Activated T-cell treated with anti-CD3 and anti-CD28 coated beads, Interleukin-2, amount 50 U/mL, for 72 hours (primary cell): ENCODE data around the gene TLX3. TPM values are rescaled to one million over a fixed set of nuclear protein-coding genes. Genes with fewer than 3 reads are reported as not detected.

Source experiments
- ATAC-seq, 2 donors: fragments of 150-1000 bp; cut with Tn5 transposase; replicated peaks in 1 of 2; 2 replicates each; pipeline ENCODE4 v1.10.0; 2021; ENCODE audit warnings: moderate library complexity in 2 of 2, mild to moderate bottlenecking in 1 of 2
- DNase-seq, 2 donors: peaks; one replicate each; pipeline ENCODE4 v3.0.0; 2021 to 2022; ENCODE audit warnings: mixed read lengths in 1 of 2
- H3K27ac Mint-ChIP-seq: one replicate; pipeline ENCODE4 v1.8.0; 2022; ENCODE audit warnings: mild to moderate bottlenecking, moderate library complexity, mixed read lengths
- H3K27me3 Mint-ChIP-seq: one replicate; pipeline ENCODE4 v1.8.0; 2022; ENCODE audit warnings: low read depth, mixed read lengths
- H3K36me3 Mint-ChIP-seq, 2 donors: one replicate each; pipeline ENCODE4 v1.8.0; 2022; ENCODE audit warnings: mixed read lengths in 2 of 2, mild to moderate bottlenecking in 1 of 2; ENCODE audit not compliant: insufficient read depth in 2 of 2
- H3K4me1 Mint-ChIP-seq: one replicate; pipeline ENCODE4 v1.8.0; 2022; ENCODE audit warnings: low read depth, mixed read lengths
- H3K4me3 Mint-ChIP-seq, 2 donors: one replicate each; pipeline ENCODE4 v1.8.0; 2022; ENCODE audit warnings: mild to moderate bottlenecking in 2 of 2, mixed read lengths in 2 of 2, moderate library complexity in 2 of 2
- H3K9me3 Mint-ChIP-seq, 2 donors: one replicate each; pipeline ENCODE4 v1.8.0; 2022; ENCODE audit warnings: mixed read lengths in 2 of 2
- total RNA-seq, 2 donors: library from RNA; stranded (reverse); gene quantifications; one replicate each; pipeline ENCODE4 v1.2.3, GENCODE V29; 2022

The TLX3 gene
- not detected for total RNA-seq

DNA sequence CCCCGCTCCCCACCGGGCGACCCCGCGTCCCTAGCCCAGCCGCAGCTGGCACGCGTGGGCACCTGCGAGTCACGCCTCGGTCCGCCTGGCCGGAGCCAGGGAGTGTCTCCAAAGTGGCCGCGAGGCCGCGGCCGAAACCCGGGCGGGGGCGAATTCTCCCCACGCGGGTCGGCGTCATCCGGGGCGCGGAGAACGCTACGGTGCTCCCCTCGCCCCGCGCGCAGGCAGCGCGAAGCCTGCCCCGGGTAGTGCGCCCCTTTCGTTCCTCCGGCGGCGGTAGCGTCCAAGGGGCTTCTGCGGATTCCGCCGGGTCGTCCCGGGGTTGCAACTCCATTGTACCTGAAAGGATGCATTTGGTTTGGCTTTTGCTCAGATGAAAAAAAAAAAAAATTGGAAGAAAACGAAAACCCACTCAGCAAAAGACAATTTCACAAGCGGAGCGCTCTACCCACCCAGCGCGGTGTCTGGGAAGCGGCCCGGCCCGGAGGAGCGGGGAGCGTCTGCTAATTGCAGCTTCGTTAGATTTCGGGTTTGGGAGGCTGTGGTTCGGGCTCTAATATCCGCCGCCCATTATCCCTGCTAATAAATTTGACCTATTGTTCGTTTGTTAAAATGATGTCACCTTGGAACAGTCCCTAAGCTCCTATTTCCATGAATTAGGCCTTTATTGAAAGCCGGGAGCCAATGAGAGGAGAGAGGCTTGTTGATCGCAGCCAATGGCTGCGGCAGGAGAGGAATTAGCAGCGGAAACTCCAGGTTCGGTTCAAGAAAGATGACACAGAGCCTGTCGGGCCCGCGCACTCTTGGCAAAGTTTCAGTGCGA, at the start of gene TLX3:
Gene TLX3 (plus strand): TSS at position 796 of the 823 bp plus-strand sequence. CDS start 118 bp downstream, outside the sequence.
- peaks cover 21% of the 10 kb centered on the region for H3K4me1 Mint-ChIP-seq

DNA sequence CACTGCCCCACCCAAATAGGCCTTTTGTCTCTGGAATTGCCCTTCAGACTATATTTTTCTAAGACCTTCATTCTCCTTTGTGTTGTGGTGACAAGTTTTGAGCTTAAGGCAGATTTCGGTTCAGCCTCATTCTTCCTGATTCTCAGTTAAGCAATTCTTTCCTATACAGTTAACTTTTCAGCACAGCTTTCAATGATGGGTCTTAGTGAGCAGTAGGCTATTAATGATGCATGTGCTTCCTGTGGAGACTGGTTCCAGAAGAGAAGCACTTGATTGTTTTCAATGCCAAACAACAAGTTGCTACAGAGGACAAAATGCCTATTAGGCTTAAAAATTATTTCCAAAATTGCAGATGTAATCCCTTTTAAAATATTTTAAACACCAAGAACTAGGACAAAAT, 47.7 kb upstream of the TLX3 start:
- no peak overlapping the region for H3K4me3 Mint-ChIP-seq
- no peaks in the 10 kb centered on the region for H3K36me3 Mint-ChIP-seq
- H3K27me3 Mint-ChIP-seq = no peaks in the 10 kb centered on the region
- ATAC-seq (no peak), DNase-seq (no peak)
- H3K27ac Mint-ChIP-seq = no peak overlapping the region
- H3K9me3 Mint-ChIP-seq = peaks cover 0 to 1% of the 10 kb centered on the region in 2 donors
- H3K4me1 Mint-ChIP-seq = peaks cover 5% of the 10 kb centered on the region

More for the DNA sequence above, at the start of gene TLX3:
- Mint-ChIP-seq H3K36me3 (peaks cover 1 to 5% of the 10 kb centered on the region in 2 donors), H3K27me3 (peaks cover 66% of the 10 kb centered on the region), H3K27ac (peak within 1 kb of the TSS; percentile 85), H3K9me3 (no peaks in the 10 kb centered on the region), H3K4me3 (peak within 1 kb of the TSS; percentile 78 to 79)
- DNase-seq (no peak), ATAC-seq (no peak)

DNA sequence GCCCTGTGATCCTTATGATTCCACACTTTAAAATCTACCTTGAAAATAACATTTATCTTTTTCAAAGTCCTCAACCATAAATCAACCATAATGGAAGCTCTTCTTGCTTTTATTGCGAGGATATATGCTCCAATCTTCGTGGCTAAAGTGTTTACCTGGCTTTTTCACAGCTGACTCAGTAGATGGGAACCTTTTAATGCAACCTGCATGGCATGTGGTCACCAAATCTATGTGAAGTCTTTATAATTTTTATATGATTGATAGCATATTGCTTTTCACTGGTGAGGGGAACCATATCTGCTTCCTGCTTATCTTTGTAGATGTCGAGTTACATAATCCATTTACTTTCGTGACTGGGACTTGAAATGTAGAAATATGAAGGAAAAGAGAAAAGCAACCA, 47.1 kb upstream of the TLX3 start:
- peaks cover 5% of the 10 kb centered on the region for H3K4me1 Mint-ChIP-seq
- peaks cover 0 to 1% of the 10 kb centered on the region in 2 donors for H3K9me3 Mint-ChIP-seq
- ATAC-seq = no peak
- no peak overlapping the region for H3K4me3 Mint-ChIP-seq
- H3K27me3 Mint-ChIP-seq = no peaks in the 10 kb centered on the region
- no peaks in the 10 kb centered on the region for H3K36me3 Mint-ChIP-seq
- no peak overlapping the region for H3K27ac Mint-ChIP-seq
- DNase-seq = no peak

DNA sequence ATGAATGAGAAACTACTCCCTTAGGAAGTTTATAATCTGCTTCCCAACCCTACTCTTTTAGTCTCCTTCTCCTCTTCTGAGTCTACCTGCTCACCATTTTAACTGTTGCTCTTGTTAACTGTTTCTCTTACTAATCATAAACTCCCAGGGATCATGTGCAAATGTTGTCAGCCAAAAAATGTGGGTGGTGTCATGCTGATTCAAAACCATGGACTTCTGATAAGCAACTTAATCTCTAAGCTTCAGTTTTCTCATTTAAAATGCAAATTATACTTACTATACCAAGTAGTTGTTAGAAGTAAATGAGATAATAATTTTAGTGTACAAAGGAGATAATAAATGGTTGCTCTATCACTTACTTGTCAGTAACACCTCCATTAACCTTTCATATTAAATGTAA, 45.9 kb upstream of the TLX3 start:
- no peak overlapping the region for H3K4me3 Mint-ChIP-seq
- no peaks in the 10 kb centered on the region for H3K27me3 Mint-ChIP-seq
- peaks cover 5% of the 10 kb centered on the region for H3K4me1 Mint-ChIP-seq
- peaks cover 0 to 1% of the 10 kb centered on the region in 2 donors for H3K9me3 Mint-ChIP-seq
- no peak for DNase-seq
- no peak for ATAC-seq
- H3K27ac Mint-ChIP-seq = no peak overlapping the region
- H3K36me3 Mint-ChIP-seq = no peaks in the 10 kb centered on the region

DNA sequence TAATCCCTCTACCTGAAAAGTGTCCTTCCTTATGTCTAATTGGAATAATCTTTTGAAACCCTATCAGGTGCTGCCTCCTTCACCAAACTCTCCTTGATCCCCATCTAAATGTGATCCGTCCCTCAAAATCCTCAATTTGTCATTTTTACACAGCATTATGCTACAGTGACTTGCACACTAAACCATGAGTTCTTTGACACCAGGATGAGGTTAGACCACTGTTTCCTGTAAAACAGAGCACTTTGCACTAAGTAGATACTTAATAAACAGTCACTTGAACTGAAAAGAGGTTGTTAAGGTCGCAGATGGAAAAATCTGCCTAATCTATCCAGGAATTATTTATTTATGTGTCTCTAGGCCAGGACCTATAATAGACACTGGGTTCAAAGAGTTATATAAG, 44.2 kb upstream of the TLX3 start:
- Mint-ChIP-seq H3K9me3 (no peaks in the 10 kb centered on the region), H3K36me3 (no peaks in the 10 kb centered on the region), H3K4me1 (peaks cover 5% of the 10 kb centered on the region), H3K27ac (no peak overlapping the region), H3K4me3 (no peak overlapping the region), H3K27me3 (no peaks in the 10 kb centered on the region)
- ATAC-seq (peak in 1 of 2 donors; percentile 32), DNase-seq (no peak)

DNA sequence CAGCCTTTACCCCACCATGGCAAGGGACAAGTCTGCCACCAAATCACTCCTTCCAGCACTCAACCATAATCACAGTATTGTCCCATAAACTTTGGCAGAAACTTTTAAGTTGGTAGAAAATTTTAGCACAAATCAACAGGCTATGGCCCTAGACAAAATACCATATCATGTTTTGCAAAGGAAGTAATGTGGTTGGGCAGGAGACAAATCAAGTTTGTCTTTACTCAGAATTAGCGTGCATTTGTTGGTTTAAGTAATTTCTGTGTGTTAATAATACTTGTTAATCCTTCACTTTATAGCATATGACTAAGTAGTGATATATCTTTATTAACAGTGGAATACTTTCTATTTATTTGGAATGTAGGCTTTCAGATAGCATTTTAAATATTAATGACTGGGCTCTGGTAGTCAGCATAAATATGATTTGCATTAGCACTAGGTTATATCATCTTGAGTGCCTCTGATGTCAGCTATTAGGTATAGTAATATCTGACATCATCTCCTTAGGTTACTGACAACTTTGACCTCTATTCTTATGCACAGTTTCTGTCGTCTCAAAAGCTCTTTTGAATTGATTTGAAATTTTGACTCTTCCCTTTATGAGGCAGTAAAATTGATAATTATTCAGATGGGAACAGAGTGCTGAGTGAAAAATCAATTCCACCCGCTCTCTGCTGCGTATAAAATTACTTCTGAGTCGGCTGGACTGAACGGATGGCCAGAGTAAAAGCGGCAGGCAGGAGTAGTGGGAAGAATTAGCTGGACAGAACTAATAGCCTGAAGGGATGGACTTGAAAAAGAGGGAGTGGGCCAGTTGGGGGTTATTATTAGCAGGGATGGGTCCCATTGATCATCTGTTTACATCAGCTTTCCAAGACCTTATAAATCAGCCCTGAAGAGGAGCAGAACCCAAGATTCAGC, 40.1 kb upstream of the TLX3 start:
- H3K4me1 Mint-ChIP-seq = peaks cover 5% of the 10 kb centered on the region
- H3K9me3 Mint-ChIP-seq = peaks cover 0 to 4% of the 10 kb centered on the region in 2 donors
- ATAC-seq (no peak), DNase-seq (no peak)
- no peaks in the 10 kb centered on the region for H3K36me3 Mint-ChIP-seq
- H3K4me3 Mint-ChIP-seq = no peak overlapping the region
- H3K27me3 Mint-ChIP-seq = peaks cover 7% of the 10 kb centered on the region
- no peak overlapping the region for H3K27ac Mint-ChIP-seq

DNA sequence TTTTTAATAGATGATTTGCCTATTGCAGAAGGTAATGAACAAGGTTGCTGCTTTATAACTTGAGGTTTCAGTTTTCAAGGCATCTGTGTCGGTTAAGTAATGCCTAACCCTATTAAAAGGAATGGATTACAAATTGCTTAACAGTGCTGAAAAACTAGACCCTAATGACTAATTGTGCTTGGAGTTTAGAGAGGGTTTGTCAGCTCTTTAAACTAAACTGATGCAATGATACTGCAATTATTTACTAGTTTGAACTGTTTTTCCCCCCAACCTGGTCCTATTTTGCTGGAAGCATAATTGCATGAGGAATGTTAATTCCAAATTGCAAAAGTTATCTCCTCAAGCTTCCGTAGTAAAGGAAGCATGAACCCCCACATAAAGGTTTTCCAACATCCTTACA, 39.3 kb upstream of the TLX3 start:
- no peak overlapping the region for H3K4me3 Mint-ChIP-seq
- H3K27ac Mint-ChIP-seq = no peak overlapping the region

DNA sequence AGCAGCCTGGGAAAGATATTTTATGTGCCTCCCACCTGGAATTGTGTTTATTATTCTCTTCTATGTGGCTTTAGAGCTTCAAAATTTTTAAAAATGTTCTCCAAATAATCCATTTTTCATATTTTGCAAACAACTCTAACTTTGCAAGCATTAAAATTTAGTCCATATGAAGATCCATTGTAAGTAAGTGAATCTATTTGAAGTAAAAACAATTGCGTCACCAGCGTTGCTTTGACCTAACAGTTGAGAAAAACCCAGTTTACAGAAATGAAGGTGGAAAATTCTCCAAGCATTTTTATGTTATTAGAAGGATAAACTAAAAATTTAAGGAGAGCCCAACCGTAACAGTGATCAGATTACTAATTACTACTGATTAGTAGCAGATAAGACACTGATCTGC, 38.9 kb upstream of the TLX3 start:
- Mint-ChIP-seq H3K27ac (no peak overlapping the region), H3K27me3 (peaks cover 7% of the 10 kb centered on the region), H3K36me3 (no peaks in the 10 kb centered on the region), H3K9me3 (peaks cover 0 to 4% of the 10 kb centered on the region in 2 donors), H3K4me3 (no peak overlapping the region), H3K4me1 (no peaks in the 10 kb centered on the region)
- no peak for DNase-seq
- ATAC-seq = no peak

More for the DNA sequence above, 39.3 kb upstream of the TLX3 start:
- H3K36me3 Mint-ChIP-seq = no peaks in the 10 kb centered on the region
- H3K27me3 Mint-ChIP-seq = peaks cover 7% of the 10 kb centered on the region
- ATAC-seq (no peak), DNase-seq (no peak)
- peaks cover 3% of the 10 kb centered on the region for H3K4me1 Mint-ChIP-seq
- H3K9me3 Mint-ChIP-seq = peaks cover 0 to 4% of the 10 kb centered on the region in 2 donors

DNA sequence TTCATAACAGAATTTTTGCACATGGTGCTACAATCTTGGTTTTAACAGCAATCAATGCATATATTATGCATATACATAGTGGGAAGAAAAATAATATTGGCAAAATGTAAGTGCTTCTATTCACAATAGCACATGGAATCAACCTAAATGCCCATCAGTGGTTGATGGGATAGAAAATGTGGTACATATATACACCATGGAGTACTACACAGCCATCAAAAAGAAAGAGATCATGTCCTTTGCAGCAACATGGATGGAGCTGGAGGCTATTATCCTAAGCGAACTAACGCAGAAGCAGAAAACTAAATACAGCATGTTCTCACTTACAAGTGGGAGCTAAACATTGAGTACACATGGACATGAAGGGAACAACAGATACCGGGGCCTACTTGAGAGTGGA, 37.2 kb upstream of the TLX3 start:
- peaks cover 0 to 4% of the 10 kb centered on the region in 2 donors for H3K9me3 Mint-ChIP-seq
- H3K36me3 Mint-ChIP-seq = no peaks in the 10 kb centered on the region
- H3K4me1 Mint-ChIP-seq = no peaks in the 10 kb centered on the region
- H3K27ac Mint-ChIP-seq = no peak overlapping the region
- ATAC-seq (no peak), DNase-seq (no peak)
- peaks cover 7% of the 10 kb centered on the region for H3K27me3 Mint-ChIP-seq
- no peak overlapping the region for H3K4me3 Mint-ChIP-seq

DNA sequence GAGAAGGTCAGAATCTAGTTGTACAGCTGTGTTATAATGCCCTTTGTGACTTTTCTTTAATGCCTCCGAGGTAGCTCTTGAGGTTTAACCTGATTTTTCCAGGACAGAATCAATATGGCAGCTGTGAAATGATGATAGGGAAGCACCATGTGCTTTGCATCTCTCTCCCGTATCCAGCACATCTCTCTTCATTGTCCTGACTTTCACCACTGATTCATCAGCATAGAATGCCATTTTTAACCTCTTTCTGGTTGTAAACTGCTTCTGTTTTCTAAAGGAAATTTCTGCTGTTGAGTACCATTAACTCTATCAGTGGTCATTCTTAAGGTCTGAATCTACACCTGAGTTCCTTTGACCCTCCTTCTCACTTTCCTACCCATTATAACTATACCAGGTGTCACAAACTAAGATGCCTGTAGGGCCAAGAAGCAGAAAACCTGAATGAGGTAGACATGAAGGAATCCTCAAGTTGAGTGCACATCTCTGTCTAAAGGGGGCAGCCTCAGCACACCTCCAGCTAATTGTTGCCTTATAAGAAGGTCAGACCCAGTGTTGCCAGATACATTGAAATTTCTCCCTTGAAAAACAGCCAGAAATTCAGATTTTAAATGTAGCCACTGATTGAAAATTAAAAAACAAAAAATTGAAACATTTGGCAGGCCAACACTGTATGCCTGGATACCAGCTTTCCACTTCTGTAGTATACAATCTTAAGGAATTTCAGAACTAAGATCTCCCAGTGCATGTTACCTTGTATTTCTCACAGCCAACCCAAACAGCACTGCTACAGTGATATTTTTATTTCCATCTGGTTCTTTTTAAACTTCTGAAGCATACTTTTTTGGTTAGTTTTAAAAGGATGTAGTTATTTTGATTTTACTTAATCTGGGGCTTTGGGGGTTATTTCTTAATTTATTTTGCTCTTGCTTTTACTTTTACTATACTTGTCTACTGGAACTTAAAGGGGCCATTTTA, 35.8 kb upstream of the TLX3 start:
- H3K9me3 Mint-ChIP-seq = peaks cover 0 to 4% of the 10 kb centered on the region in 2 donors
- no peak overlapping the region for H3K27ac Mint-ChIP-seq
- H3K27me3 Mint-ChIP-seq = peaks cover 7% of the 10 kb centered on the region
- DNase-seq (peak; percentile 3), ATAC-seq (no peak)
- no peaks in the 10 kb centered on the region for H3K4me1 Mint-ChIP-seq
- H3K4me3 Mint-ChIP-seq = no peak overlapping the region
- H3K36me3 Mint-ChIP-seq = no peaks in the 10 kb centered on the region

DNA sequence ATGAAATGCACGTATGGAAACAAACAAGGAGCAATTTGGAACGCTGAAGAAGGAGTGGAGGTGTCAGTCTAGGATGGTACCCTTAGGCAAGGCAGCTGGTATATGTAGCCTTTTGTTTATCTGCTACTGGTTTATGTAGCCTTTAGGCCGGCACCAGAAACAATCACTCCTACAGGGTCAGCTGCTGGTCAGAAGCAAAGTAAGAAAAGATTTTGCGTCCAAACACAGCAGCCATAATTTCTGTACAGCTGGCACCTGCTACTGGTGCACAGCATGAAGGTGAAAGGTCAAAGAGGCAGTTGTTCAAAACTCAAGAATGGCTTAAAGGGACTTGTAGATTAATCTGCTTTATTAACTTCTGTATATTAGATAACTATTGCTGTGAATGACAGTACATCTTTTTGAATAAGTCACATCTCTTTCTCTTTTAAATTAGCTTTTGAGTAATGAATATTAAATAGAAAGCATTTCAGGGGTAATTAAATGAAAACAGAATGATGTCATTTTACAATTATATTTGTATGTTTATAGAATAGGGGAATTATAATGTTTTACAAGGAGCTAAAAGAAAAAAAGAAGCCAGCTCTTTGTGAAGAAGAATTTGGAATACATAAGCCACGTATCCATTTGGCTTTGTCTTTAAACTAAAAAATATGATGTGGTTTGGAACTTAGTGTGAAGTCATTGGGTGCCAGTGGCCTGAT, 33.1 kb upstream of the TLX3 start:
- Mint-ChIP-seq H3K36me3 (no peaks in the 10 kb centered on the region), H3K27me3 (peaks cover 7% of the 10 kb centered on the region)

DNA sequence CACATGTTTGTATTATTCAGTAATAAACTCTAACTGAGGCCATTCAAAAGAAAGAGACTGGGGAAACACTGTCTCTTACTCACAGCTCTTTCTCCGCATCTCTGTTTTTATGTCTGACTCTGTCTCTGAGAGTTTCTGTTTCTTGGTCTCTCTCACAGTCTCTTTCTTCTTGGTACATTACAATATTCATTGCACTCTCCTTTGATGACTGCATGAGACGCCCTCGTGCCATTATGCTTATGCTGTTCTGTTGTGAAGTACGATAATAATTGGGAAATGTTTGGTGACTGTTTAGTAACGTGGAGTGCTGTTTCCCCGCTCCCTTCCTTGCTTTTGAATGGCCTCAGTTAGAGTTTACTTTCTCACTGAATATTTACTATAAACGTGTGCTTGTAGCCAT, 25.3 kb upstream of the TLX3 start:
- Mint-ChIP-seq H3K9me3 (no peaks in the 10 kb centered on the region), H3K27ac (no peak overlapping the region), H3K27me3 (peaks cover 28% of the 10 kb centered on the region), H3K36me3 (no peaks in the 10 kb centered on the region), H3K4me1 (no peaks in the 10 kb centered on the region), H3K4me3 (no peak overlapping the region)
- DNase-seq (no peak), ATAC-seq (no peak)

More for the DNA sequence above, 33.1 kb upstream of the TLX3 start:
- Mint-ChIP-seq H3K27ac (no peak overlapping the region), H3K4me3 (no peak overlapping the region), H3K9me3 (peaks cover 0 to 4% of the 10 kb centered on the region in 2 donors), H3K4me1 (no peaks in the 10 kb centered on the region)
- ATAC-seq (no peak), DNase-seq (no peak)
